GM21367 (cell line): Measurements from ENCODE around the gene MFAP2.
"Not testable (repeated sequence)": the region's sequence is repeated elsewhere in the genome, so short reads cannot be mapped to it uniquely, and the experiment has no call there.

Source experiments
- ATAC-seq: cut with Tn5 transposase; IDR thresholded peaks from one replicate; pipeline ENCODE4 v1.9.1; 2021; ENCODE audit not compliant: unreplicated experiment

Gene MFAP2

GRCh38 chr1:16965486-16966067, 14.8 kb downstream of the MFAP2 start:
- ATAC-seq, result no peak

DNA sequence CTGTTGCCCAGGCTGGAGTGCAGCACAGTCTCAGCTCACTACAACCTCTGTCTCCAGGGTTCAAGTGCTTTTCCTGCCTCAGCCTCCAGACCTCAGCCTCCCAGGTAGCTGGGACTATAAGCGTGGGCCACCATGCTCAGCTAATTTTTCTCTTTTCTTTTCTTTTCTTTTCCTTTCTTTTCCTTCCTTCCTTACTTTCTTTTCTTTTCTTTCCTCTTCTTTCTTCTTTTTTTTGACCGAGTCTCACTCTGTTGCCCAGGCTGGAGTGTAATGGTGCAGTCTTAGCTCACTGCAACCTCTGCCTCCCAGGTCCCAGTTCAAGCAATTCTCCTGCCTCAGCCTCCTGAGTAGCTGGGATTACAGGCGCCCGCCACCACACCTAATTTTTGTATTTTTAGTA, 16.3 kb downstream of the MFAP2 start:
- not testable (repeated sequence) for ATAC-seq

DNA sequence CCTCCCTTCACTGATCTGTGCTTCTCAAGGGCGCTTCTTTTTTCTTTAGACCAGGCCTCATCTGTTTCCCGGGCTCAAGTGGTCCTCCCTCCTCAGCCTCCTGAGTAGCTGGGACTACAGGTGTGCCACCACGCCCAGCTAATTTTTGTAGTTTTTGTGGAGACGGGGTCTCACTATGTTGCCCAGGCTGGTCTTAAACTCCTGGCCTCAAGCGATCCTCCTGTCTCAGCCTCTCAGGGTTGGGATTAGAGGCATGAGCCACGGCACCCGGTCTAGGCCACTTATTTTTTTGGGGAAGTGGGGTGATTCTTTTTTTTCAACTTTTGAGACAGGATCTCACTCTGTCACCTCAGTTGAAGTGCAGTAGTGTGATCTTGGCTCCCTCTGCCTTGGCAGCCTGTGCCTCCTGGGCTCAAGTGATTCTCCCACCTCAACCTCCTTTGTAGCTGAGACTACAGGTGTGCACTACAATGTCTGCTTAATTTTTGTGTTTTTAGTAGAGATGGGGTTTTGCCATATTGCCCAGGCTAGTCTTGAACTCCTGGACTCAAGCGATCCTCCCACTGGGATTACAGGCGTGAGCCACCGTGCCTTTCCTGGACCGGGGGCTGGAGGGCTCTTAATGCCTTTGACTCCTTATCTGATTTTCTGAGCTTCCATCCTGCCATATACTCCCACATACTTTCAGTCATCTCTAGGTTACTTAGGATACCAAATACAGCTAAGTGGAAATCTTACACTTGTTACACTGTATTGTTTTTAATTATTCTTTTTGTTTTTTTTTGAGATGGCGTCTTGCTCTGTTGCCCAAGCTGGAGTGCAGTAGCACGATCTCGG, 18.9 kb downstream of the MFAP2 start:
- ATAC-seq, result no peak

- peak; percentile 80 for ATAC-seq
Measured at GRCh38 chr1:16960560-16961296, 19.7 kb downstream of the MFAP2 start.

GRCh38 chr1:16958475-16958874, 21.9 kb downstream of the MFAP2 start:
- ATAC-seq, result no peak

DNA sequence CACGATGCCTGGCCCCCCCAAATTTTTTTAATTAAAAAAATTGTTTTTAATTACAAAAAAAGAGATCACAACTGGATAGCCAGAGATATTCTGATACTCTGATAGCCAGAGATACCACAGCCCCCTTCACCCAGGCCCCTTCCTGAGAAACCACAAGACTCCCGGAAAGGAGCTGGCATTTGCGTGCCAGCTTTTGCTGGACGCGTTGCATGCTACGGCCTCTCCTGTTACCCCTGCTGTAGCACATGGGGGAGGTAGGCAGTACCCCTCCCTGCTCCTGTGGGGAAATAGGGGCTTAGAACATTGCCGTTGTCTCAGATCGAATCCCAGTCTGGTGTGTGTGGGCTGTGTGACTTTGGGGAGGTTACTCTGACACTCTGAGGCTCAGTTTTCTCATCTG, 22.7 kb downstream of the MFAP2 start:
- no peak for ATAC-seq

GRCh38 chr1:16956775-16957174, 23.6 kb downstream of the MFAP2 start:
- no peak for ATAC-seq

DNA sequence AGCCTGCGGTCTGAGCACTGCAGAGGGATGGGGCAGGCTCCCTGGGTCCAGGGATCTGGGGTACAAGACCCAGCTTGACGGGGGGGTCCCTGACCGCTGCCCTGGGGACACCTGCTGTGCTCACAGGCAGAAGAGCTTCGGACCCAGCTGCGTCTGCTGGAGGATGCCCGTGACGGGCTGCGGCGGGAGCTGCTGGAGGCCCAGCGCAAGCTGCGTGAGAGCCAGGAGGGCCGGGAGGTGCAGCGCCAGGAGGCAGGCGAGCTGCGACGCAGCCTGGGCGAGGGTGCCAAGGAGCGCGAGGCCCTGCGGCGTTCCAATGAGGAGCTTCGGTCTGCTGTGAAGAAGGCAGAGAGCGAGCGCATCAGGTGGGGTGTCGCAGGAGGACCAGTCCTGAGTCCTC, 25.2 kb downstream of the MFAP2 start:
- ATAC-seq, result no peak

DNA sequence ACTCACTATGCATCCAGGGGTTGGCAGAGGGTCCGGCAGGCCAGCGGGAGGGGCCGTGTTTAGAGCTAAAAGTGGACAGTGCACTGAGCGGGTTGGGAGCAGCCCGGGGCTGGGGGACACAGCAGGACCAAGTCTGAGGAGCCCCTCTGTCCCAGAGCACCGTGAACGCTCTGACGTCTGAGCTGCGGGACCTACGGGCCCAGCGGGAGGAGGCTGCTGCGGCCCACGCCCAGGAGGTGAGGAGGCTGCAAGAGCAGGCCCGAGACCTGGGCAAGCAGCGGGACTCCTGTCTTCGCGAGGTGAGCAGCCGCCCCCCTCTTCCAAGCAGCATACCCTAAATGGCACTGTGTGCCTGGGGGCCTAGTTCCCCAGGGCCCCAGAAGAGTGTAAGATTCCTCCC, 25.8 kb downstream of the MFAP2 start:
- no peak for ATAC-seq

GRCh38 chr1:16952376-16952775, 28.0 kb downstream of the MFAP2 start:
- not testable (repeated sequence) for ATAC-seq

- ATAC-seq, result not testable (repeated sequence)
Measured at GRCh38 chr1:16949026-16949425, 31.4 kb downstream of the MFAP2 start.

- not testable (repeated sequence) for ATAC-seq
Measured at GRCh38 chr1:16948282-16948891, 32.0 kb downstream of the MFAP2 start.

DNA sequence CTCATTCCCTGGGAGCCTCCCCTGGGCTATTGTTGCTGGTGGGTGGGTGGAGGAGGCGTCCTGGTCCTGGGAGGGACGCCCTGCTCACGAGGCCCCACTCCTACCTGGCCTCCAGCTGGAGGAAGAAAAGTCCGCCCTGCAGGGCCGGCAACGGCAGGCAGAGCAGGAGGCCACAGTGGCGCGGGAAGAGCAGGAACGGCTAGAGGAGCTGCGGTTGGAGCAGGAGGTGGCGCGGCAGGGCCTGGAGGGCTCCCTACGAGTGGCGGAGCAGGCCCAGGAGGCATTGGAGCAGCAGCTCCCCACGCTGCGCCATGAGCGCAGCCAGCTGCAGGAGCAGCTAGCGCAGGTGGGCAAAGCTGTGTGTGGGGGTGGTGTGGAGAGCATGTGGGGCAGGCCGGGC, 33.8 kb downstream of the MFAP2 start:
- ATAC-seq, result no peak

DNA sequence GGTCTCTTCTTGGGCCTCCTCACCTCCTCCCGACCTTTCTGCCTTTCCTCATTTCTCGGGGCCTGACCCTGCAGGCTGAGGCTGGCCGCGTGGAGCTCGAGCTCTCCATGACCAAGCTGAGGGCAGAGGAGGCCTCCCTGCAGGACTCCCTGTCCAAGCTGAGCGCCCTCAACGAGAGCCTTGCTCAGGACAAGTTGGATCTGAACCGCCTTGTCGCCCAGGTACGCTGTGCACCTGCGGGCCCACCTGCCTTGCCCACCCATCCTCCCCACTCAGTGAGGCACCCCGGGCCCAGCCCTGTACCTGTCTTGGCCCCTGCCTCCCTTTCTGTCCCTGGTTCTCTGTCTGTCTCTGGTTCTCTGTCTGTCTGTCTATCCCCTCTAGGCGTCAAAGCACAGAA, 34.2 kb downstream of the MFAP2 start:
- ATAC-seq, result not testable (repeated sequence)

DNA sequence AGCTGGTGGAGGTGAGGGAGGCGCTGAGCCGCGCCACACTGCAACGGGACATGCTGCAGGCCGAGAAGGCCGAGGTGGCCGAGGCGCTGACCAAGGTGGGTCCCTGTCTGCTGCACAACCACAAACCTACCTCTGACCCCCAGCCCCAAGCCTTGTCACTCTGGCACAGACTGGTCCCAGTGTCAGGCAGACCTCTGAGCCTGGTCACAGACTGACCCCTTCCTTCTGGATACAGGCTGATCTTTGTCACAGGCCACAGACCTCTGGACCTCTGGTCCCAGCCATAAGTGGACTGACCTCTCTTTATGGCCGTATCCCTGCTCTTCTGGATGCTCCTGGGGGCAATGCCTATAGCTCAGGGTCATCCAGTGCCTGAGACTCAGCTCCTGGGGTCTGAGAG, 34.9 kb downstream of the MFAP2 start:
- not testable (repeated sequence) for ATAC-seq

DNA sequence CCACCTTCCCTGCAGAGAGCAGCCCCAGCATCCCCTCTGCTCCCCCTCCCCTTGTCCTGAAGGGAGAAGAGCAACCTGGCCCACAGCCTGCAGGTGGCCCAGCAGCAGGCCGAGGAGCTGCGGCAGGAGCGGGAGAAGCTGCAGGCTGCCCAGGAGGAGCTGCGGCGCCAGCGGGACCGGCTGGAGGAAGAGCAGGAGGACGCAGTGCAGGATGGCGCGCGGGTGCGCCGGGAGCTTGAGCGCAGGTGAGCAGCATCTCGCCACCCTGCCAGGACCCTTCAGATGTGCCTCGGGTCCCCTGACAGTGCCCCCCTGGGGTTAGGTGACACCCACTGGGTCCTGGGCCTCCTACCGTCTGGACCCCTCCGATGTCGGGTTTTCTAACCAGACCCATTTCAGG, 36.4 kb downstream of the MFAP2 start:
- no peak for ATAC-seq

- ATAC-seq, result not testable (repeated sequence)
Measured at GRCh38 chr1:16939386-16940180, 40.8 kb downstream of the MFAP2 start.

GRCh38 chr1:16938351-16939321, 41.8 kb downstream of the MFAP2 start:
- ATAC-seq, result no peak

DNA sequence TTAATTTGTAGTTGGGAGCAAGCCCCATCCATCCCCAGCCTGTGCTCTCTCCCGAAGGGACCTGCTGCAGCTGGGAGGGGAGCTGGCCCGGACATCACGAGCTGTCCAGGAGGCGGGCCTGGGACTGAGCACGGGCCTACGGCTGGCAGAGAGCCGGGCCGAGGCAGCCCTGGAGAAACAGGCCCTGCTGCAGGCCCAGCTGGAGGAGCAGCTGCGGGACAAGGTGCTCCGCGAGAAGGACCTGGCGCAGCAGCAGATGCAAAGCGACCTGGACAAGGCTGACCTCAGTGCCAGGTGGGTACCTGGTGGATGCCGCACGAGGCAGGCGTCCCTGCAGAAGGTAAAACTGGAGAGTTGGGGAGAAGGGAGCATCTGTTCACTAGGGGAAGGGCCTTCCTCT, 43.8 kb downstream of the MFAP2 start:
- ATAC-seq, result not testable (repeated sequence)
